Measurements from ENCODE around the gene ZNF322.

Gene ZNF322

DNA sequence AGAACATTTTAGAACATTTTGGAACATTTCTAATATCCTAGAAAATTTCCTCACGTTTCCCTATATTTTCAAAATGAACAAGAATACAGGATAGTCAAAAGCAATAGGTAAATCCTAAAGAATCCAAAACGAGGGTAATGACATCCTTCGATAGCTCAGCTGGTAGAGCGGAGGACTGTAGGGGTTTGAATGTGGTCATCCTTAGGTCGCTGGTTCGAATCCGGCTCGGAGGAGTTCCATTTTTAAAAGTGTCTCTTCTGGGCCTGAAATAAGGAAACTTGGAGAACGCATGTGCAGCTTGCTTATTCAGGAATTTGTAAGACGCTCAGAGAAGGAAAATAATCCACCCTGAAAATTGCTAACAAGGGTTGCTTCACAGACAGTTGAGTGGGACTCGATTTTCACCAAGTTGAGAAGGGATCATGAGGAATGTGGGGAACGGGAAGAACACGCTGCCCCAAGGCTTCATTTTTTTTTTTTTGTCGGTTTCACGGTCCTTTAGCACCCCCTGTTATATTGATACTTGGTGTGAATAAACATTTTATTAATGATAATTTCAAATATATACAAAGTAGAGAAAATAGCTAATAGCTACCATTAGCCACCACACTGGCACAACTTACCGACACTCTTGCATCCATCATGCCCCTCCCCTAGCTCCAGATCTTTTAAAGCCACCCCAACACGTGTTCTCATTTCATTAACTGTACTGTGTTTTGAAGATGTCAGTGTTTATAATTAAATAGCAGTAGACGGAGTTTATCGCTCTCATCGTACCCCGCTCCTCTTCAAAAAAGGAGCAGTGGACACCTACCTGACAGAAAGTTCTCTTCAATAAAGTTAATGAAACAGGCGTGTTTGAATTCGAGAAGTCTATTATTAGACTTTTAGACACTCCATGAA lies 64.6 kb downstream of the ZNF322 start:
- Histone ChIP-seq H2AFZ (ENCODE audit: low read length) (peak overlapping the region; percentile 95), H2BK12ac (ENCODE audit: low read length) (no peak overlapping the region), H3K9me3 (replicated peaks in 1 of 2; ENCODE audit: control insufficient read depth in 2 of 2, insufficient read depth in 1 of 2, low read depth in 1 of 2, low read length in 2 of 2) (no peaks in the 10 kb centered on the region), H3K9ac (ENCODE audit: low read depth, low read length, poor library complexity) (no peak overlapping the region), H3K27me3 (ENCODE audit: control insufficient read depth in 3 of 3, insufficient read depth in 3 of 3, low read depth in 1 of 3, low read length in 3 of 3) (peaks cover 0 to 24% (median 0%) of the 10 kb centered on the region in 3 experiments), H3K4me3 (ENCODE audit: low read length in 2 of 2) (peak overlapping the region in 1 of 2 donors; percentile 92), H3K4me2 (ENCODE audit: insufficient read depth, low read length, poor library complexity, severe bottlenecking) (peak overlapping the region; percentile 68), H2AK5ac (ENCODE audit: low read depth, low read length) (no peak overlapping the region), H3K23ac (ENCODE audit: low read depth, low read length, poor library complexity) (no peak overlapping the region), H4K91ac (ENCODE audit: low read depth, low read length, poor library complexity) (no peak overlapping the region), H3K27ac (replicated peaks; ENCODE audit: low read length) (no peak overlapping the region), H4K8ac (ENCODE audit: low read depth, low read length) (no peak overlapping the region), H3K4ac (ENCODE audit: low read length) (no peak overlapping the region), H3K36me3 (replicated peaks in 1 of 2; ENCODE audit: control insufficient read depth in 2 of 2, insufficient read depth in 2 of 2, low read length in 2 of 2) (peaks cover 9 to 23% of the 10 kb centered on the region in 2 donors), H3K79me1 (ENCODE audit: low read depth, low read length) (peaks cover 10% of the 10 kb centered on the region), H3K18ac (ENCODE audit: low read length) (no peak overlapping the region), H2BK120ac (ENCODE audit: low read depth, low read length) (no peak overlapping the region), H3K4me1 (ENCODE audit: control insufficient read depth in 2 of 2, insufficient read depth in 1 of 2, low read depth in 1 of 2, low read length in 2 of 2) (peaks cover 3 to 8% of the 10 kb centered on the region in 2 donors), H3K14ac (ENCODE audit: low read length) (no peak overlapping the region), H2BK5ac (ENCODE audit: low read length) (no peak overlapping the region), H2BK15ac (ENCODE audit: low read length) (no peak overlapping the region)
- peak; percentile 47 for DNase-seq (ENCODE audit: low spot score)
- no CpG with 5 or more reads among the region's 23 CpGs for WGBS, 2 donors (ENCODE audit: extremely low coverage in 2 of 2, insufficient read length in 2 of 2, insufficient replicate concordance in 1 of 2)

DNA sequence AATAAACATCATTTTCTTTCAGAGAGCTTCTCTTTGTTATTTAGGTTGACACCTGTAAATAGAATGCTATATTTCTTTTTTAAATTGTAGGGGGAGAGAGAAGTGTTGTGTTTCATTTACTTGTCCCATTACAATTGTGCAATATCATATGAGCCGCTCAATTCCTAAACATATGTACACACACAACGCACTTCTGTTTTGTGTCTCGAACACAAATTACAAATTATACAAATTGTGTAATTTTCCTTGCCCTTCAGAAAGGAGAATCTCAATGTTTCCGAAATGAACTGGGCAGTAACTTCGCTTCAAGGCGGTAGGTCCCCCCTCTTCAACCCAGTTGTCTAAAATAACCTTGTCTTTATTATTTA lies 65.4 kb downstream of the ZNF322 start:
- H3K4me2 ChIP-seq (ENCODE audit: insufficient read depth, low read length, poor library complexity, severe bottlenecking): no peak overlapping the region
- H3K23ac ChIP-seq (ENCODE audit: low read depth, low read length, poor library complexity): no peak overlapping the region

DNA sequence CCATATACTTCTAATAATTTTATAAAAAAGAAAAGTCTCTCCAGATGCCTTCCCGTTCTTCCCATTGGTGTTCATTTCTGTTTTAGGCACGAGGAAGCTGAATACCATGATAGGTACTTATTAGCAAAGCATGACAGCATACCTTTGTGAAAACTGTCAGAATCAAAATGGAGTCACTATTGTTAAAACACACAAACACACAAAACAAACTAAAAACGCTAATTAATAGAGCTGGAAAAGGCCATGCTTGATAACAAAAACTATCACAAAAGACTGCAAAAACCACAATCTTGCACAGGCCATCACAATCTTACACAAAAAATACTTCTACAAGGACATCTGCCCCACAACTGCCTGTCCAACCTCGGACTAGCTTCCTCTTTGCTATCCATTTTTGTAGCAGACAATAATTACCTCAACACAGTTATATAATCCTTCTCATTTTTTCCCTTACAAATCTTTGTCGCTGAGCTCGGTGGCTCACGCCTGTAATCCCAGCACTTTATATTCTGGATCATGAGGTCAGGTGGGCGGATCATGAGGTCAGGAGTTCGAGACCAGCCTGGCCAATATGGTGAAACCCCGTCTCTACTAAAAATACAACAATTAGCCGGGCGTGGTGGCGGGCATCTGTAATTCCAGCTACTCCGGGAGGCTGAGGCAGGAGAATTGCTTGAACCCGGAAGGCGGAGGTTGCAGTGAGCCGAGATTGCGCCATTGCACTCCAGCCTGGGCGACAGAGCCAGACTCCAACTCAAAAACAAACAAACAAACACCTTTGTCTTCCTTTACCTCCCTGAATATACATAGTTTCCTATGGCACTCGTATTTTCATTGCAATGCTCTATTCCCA lies 66.0 kb downstream of the ZNF322 start:
- no peak overlapping the region for H3K4ac ChIP-seq (ENCODE audit: low read length)
- H4K8ac ChIP-seq (ENCODE audit: low read depth, low read length): no peak overlapping the region
- H3K23ac ChIP-seq (ENCODE audit: low read depth, low read length, poor library complexity): no peak overlapping the region
- no peak overlapping the region for H3K18ac ChIP-seq (ENCODE audit: low read length)
- no peak overlapping the region for H3K14ac ChIP-seq (ENCODE audit: low read length)
- H3K4me3 ChIP-seq (ENCODE audit: low read length in 2 of 2): no peak overlapping the region
- no peak overlapping the region for H3K4me2 ChIP-seq (ENCODE audit: insufficient read depth, low read length, poor library complexity, severe bottlenecking)
- peaks cover 6 to 8% of the 10 kb centered on the region in 2 donors for H3K36me3 ChIP-seq (replicated peaks in 1 of 2; ENCODE audit: control insufficient read depth in 2 of 2, insufficient read depth in 2 of 2, low read length in 2 of 2)
- no peak for DNase-seq (ENCODE audit: low spot score)
- H3K9me3 ChIP-seq (replicated peaks in 1 of 2; ENCODE audit: control insufficient read depth in 2 of 2, insufficient read depth in 1 of 2, low read depth in 1 of 2, low read length in 2 of 2): no peaks in the 10 kb centered on the region
- H2BK15ac ChIP-seq (ENCODE audit: low read length): no peak overlapping the region
- no CpG with 5 or more reads among the region's 20 CpGs for WGBS, 2 donors (ENCODE audit: extremely low coverage in 2 of 2, insufficient read length in 2 of 2, insufficient replicate concordance in 1 of 2)
- peaks cover 3 to 8% of the 10 kb centered on the region in 2 donors for H3K4me1 ChIP-seq (ENCODE audit: control insufficient read depth in 2 of 2, insufficient read depth in 1 of 2, low read depth in 1 of 2, low read length in 2 of 2)
- H3K27me3 ChIP-seq (ENCODE audit: control insufficient read depth in 3 of 3, insufficient read depth in 3 of 3, low read depth in 1 of 3, low read length in 3 of 3): peaks cover 0 to 24% (median 0%) of the 10 kb centered on the region in 3 experiments
- H2BK120ac ChIP-seq (ENCODE audit: low read depth, low read length): no peak overlapping the region
- no peak overlapping the region for H2BK5ac ChIP-seq (ENCODE audit: low read length)
- H3K27ac ChIP-seq (replicated peaks; ENCODE audit: low read length): no peak overlapping the region
- H3K9ac ChIP-seq (ENCODE audit: low read depth, low read length, poor library complexity): no peak overlapping the region
- H2AK5ac ChIP-seq (ENCODE audit: low read depth, low read length): no peak overlapping the region
- peaks cover 10% of the 10 kb centered on the region for H3K79me1 ChIP-seq (ENCODE audit: low read depth, low read length)
- H4K91ac ChIP-seq (ENCODE audit: low read depth, low read length, poor library complexity): no peak overlapping the region
- no peak overlapping the region for H2BK12ac ChIP-seq (ENCODE audit: low read length)
- H2AFZ ChIP-seq (ENCODE audit: low read length): no peak overlapping the region

More for the DNA sequence above, 65.4 kb downstream of the ZNF322 start:
- no peaks in the 10 kb centered on the region for H3K9me3 ChIP-seq (replicated peaks in 1 of 2; ENCODE audit: control insufficient read depth in 2 of 2, insufficient read depth in 1 of 2, low read depth in 1 of 2, low read length in 2 of 2)
- H3K18ac ChIP-seq (ENCODE audit: low read length): no peak overlapping the region
- no peak overlapping the region for H2AK5ac ChIP-seq (ENCODE audit: low read depth, low read length)
- H2AFZ ChIP-seq (ENCODE audit: low read length): no peak overlapping the region
- H3K27me3 ChIP-seq (ENCODE audit: control insufficient read depth in 3 of 3, insufficient read depth in 3 of 3, low read depth in 1 of 3, low read length in 3 of 3): peaks cover 0 to 24% (median 0%) of the 10 kb centered on the region in 3 experiments
- no peak overlapping the region for H4K91ac ChIP-seq (ENCODE audit: low read depth, low read length, poor library complexity)
- peaks cover 3 to 8% of the 10 kb centered on the region in 2 donors for H3K4me1 ChIP-seq (ENCODE audit: control insufficient read depth in 2 of 2, insufficient read depth in 1 of 2, low read depth in 1 of 2, low read length in 2 of 2)
- H2BK12ac ChIP-seq (ENCODE audit: low read length): no peak overlapping the region
- WGBS, 2 donors (ENCODE audit: extremely low coverage in 2 of 2, insufficient read length in 2 of 2, insufficient replicate concordance in 1 of 2): no CpG with 5 or more reads among the region's 6 CpGs
- H3K4me3 ChIP-seq (ENCODE audit: low read length in 2 of 2): peak overlapping the region in 1 of 2 donors; percentile 63
- no peak overlapping the region for H2BK15ac ChIP-seq (ENCODE audit: low read length)
- no peak overlapping the region for H3K4ac ChIP-seq (ENCODE audit: low read length)
- DNase-seq (ENCODE audit: low spot score): no peak
- no peak overlapping the region for H3K14ac ChIP-seq (ENCODE audit: low read length)
- H4K8ac ChIP-seq (ENCODE audit: low read depth, low read length): no peak overlapping the region
- H2BK120ac ChIP-seq (ENCODE audit: low read depth, low read length): no peak overlapping the region
- no peak overlapping the region for H3K9ac ChIP-seq (ENCODE audit: low read depth, low read length, poor library complexity)
- no peak overlapping the region for H3K27ac ChIP-seq (replicated peaks; ENCODE audit: low read length)
- H3K79me1 ChIP-seq (ENCODE audit: low read depth, low read length): peaks cover 10% of the 10 kb centered on the region
- peaks cover 9 to 14% of the 10 kb centered on the region in 2 donors for H3K36me3 ChIP-seq (replicated peaks in 1 of 2; ENCODE audit: control insufficient read depth in 2 of 2, insufficient read depth in 2 of 2, low read length in 2 of 2)
- no peak overlapping the region for H2BK5ac ChIP-seq (ENCODE audit: low read length)

DNA sequence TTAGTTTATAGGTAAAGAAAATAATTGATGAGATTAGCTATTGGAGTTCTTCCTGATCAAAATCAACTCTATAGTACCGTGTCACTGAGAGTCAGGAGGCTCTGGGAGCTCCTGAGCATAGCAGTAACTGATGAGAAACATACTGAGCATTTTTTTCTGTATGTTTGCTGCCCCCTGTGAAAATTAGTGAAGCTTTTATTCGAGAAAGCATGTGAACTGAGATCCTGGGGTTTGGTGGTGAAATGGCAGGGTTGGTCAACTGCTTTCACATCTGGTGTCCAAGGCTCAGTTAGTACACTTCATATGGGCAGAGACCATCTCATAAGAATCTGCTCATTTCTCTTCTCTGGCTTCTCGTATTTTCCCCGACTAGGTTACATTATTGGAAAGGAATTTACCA lies 66.9 kb downstream of the ZNF322 start:
- Histone ChIP-seq H3K4me2 (ENCODE audit: insufficient read depth, low read length, poor library complexity, severe bottlenecking) (no peak overlapping the region), H3K27me3 (ENCODE audit: control insufficient read depth in 3 of 3, insufficient read depth in 3 of 3, low read depth in 1 of 3, low read length in 3 of 3) (peaks cover 0 to 24% (median 0%) of the 10 kb centered on the region in 3 experiments), H2BK12ac (ENCODE audit: low read length) (no peak overlapping the region), H3K18ac (ENCODE audit: low read length) (no peak overlapping the region), H3K4ac (ENCODE audit: low read length) (no peak overlapping the region), H2BK15ac (ENCODE audit: low read length) (no peak overlapping the region), H3K4me1 (ENCODE audit: control insufficient read depth in 2 of 2, insufficient read depth in 1 of 2, low read depth in 1 of 2, low read length in 2 of 2) (peaks cover 1 to 3% of the 10 kb centered on the region in 2 donors), H3K23ac (ENCODE audit: low read depth, low read length, poor library complexity) (no peak overlapping the region), H3K4me3 (ENCODE audit: low read length in 2 of 2) (no peak overlapping the region), H3K27ac (replicated peaks; ENCODE audit: low read length) (no peak overlapping the region), H2BK120ac (ENCODE audit: low read depth, low read length) (no peak overlapping the region), H2AFZ (ENCODE audit: low read length) (no peak overlapping the region), H4K8ac (ENCODE audit: low read depth, low read length) (no peak overlapping the region), H3K36me3 (replicated peaks in 1 of 2; ENCODE audit: control insufficient read depth in 2 of 2, insufficient read depth in 2 of 2, low read length in 2 of 2) (no peaks in the 10 kb centered on the region), H3K14ac (ENCODE audit: low read length) (no peak overlapping the region), H4K91ac (ENCODE audit: low read depth, low read length, poor library complexity) (no peak overlapping the region), H2AK5ac (ENCODE audit: low read depth, low read length) (no peak overlapping the region), H3K79me1 (ENCODE audit: low read depth, low read length) (peaks cover 6% of the 10 kb centered on the region), H2BK5ac (ENCODE audit: low read length) (no peak overlapping the region), H3K9ac (ENCODE audit: low read depth, low read length, poor library complexity) (no peak overlapping the region), H3K9me3 (replicated peaks in 1 of 2; ENCODE audit: control insufficient read depth in 2 of 2, insufficient read depth in 1 of 2, low read depth in 1 of 2, low read length in 2 of 2) (no peaks in the 10 kb centered on the region)
- DNase-seq (ENCODE audit: low spot score): no peak
- no CpG with 5 or more reads among the region's 4 CpGs for WGBS, 2 donors (ENCODE audit: extremely low coverage in 2 of 2, insufficient read length in 2 of 2, insufficient replicate concordance in 1 of 2)
